ENCODE results near the gene CLDN24.

Gene CLDN24

DNA sequence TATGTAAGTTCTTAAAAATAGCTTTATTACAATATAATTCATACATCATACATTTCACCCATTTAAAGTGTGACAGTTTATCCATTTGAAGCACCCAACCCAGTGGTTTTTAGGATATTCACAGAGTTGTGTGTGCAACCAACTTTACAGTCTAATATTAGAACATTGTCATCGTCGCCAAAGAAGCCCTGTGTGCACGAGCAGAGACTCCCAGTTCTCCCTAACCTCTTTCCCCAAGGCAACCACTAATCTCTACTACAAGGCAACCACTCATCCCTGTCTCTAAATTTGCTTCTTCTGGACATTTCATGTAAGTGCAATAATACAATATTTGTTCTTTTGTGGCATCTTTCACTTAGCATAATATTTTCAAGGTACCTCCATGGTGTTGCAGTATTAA, 49.8 kb downstream of the CLDN24 start:
- DNase-seq: no peak

Measured in NK-92 treated with Interleukin-12 subunit alpha and Interleukin-12 subunit beta, amount 100 ng/mL, for 24 hours (cell line).